ENCODE data around the gene SGCA.

The SGCA gene

GRCh38 chr17:50127697-50128361 is 38.0 kb upstream of the SGCA start:
- H3K9ac ChIP-seq = no peak overlapping the region

DNA sequence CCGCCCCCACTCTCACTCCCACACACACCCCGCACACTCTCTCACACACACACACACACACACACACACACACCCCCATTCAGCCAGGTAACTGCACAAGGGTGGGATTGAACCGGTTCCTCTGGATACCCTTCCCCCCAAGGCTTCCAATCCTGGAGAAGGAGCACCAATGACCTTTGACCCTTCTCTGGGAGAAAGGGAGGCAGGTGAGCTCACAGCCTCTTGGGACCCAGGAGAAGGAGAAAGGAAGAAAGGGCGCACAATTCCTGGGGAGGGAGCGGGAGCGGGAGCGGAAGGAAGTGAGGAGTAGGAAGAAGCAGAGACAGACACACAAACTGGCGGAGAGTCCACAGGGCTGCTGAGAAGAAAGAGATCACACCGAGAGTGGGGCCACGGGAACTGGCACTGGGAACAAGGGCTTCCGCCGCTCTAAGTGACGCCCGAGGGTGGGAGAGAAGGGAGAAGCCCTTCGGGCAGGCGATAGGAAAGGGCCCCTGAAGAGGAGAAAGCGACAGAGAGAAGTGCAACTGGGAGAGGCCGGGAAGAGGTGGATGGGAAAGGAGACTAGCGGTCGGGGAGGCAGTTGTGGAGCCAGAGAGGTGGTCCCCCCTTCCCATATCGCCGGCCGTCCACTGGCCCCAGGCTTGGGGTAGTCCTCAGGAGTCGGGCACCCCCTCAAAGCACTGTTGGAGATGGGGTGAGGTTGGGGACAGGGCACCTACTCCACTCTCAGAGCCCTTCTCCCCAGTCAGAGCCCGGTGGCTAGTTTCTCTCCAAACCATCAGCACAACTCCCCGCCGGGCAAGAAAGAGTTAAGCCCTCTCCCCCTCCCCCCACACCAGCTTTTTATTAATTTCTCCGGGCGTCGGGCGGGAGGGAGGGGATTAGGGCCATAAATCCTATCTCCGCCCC is 37.1 kb upstream of the SGCA start:
- H3K27ac ChIP-seq = no peak overlapping the region
- TF ChIP-seq, protein P1, sequence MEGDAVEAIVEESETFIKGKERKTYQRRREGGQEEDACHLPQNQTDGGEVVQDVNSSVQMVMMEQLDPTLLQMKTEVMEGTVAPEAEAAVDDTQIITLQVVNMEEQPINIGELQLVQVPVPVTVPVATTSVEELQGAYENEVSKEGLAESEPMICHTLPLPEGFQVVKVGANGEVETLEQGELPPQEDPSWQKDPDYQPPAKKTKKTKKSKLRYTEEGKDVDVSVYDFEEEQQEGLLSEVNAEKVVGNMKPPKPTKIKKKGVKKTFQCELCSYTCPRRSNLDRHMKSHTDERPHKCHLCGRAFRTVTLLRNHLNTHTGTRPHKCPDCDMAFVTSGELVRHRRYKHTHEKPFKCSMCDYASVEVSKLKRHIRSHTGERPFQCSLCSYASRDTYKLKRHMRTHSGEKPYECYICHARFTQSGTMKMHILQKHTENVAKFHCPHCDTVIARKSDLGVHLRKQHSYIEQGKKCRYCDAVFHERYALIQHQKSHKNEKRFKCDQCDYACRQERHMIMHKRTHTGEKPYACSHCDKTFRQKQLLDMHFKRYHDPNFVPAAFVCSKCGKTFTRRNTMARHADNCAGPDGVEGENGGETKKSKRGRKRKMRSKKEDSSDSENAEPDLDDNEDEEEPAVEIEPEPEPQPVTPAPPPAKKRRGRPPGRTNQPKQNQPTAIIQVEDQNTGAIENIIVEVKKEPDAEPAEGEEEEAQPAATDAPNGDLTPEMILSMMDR (conservative IDR thresholded peaks at IDR 0.05; ENCODE audit: low read depth, low read length) = no peak
- no peaks in the 10 kb centered on the region for H4K20me1 ChIP-seq (ENCODE audit: insufficient read depth)
- H3K4me1 ChIP-seq (ENCODE audit: low read depth, poor library complexity, severe bottlenecking) = peaks cover 25% of the 10 kb centered on the region
- H3K9ac ChIP-seq = no peak overlapping the region
- H3K36me3 ChIP-seq (ENCODE audit: insufficient read depth) = no peaks in the 10 kb centered on the region
- H3K4me2 ChIP-seq = no peak overlapping the region; the same call in 1 of the 2 replicates
- no peak overlapping the region for H3K4me3 ChIP-seq (IDR thresholded peaks at IDR 0.05; ENCODE audit: insufficient read depth, low read depth, low read length)
- no peaks in the 10 kb centered on the region for H3K79me2 ChIP-seq (ENCODE audit: insufficient read depth, low read depth)
- H2AFZ ChIP-seq (ENCODE audit: low read depth) = no peak overlapping the region
- H3K27me3 ChIP-seq (ENCODE audit: insufficient read depth, low read depth) = peaks cover 44% of the 10 kb centered on the region

More at GRCh38 chr17:50127697-50128361, 38.0 kb upstream of the SGCA start:
- peaks cover 53% of the 10 kb centered on the region for H3K27me3 ChIP-seq (ENCODE audit: insufficient read depth, low read depth)
- H3K4me2 ChIP-seq = peak overlapping the region; percentile 16; the same call in 1 of the 2 replicates
- H3K27ac ChIP-seq = no peak overlapping the region
- H2AFZ ChIP-seq (ENCODE audit: low read depth) = no peak overlapping the region
- H3K79me2 ChIP-seq (ENCODE audit: insufficient read depth, low read depth) = no peaks in the 10 kb centered on the region
- peaks cover 25% of the 10 kb centered on the region for H3K4me1 ChIP-seq (ENCODE audit: low read depth, poor library complexity, severe bottlenecking)
- H3K4me3 ChIP-seq (IDR thresholded peaks at IDR 0.05; ENCODE audit: insufficient read depth, low read depth, low read length) = no peak overlapping the region
- H3K36me3 ChIP-seq (ENCODE audit: insufficient read depth) = no peaks in the 10 kb centered on the region
- no peaks in the 10 kb centered on the region for H4K20me1 ChIP-seq (ENCODE audit: insufficient read depth)
- TF ChIP-seq, protein P1 (conservative IDR thresholded peaks at IDR 0.05; ENCODE audit: low read depth, low read length) = no peak

DNA sequence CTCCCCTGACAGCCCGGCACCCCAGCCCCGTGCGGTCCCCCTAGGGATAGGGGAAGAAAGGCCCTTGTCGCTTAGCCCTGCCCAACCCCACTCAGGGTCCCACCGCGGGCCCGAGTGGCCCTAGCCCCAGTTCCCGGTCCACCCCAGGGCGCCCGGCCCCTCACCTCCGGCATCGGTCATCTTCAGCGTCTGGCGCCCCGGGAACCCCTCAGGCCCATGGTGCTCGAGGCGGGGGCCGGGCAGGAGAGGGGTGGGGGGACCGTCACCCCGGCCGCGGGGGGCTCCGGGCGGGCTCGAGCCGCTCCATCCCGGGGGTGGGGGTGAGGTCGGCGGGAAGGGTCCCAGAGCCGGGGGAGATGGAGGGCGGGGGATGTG is 36.5 kb upstream of the SGCA start:
- no peak overlapping the region for H3K9ac ChIP-seq
- peaks cover 39% of the 10 kb centered on the region for H3K27me3 ChIP-seq (ENCODE audit: insufficient read depth, low read depth)
- TF ChIP-seq, protein P1 (conservative IDR thresholded peaks at IDR 0.05; ENCODE audit: low read depth, low read length) = no peak

GRCh38 chr17:50129728-50130558 is 35.9 kb upstream of the SGCA start, which contains the start of gene SAMD14:
Gene SAMD14 (minus strand): TSS chr17:50130160. CDS start chr17:50124959, 5,201 bp downstream.
- Histone ChIP-seq H3K4me3 (IDR thresholded peaks at IDR 0.05; ENCODE audit: insufficient read depth, low read depth, low read length) (no peak within 1 kb of the TSS), H3K79me2 (ENCODE audit: insufficient read depth, low read depth) (no peaks in the 10 kb centered on the region), H3K36me3 (ENCODE audit: insufficient read depth) (no peaks in the 10 kb centered on the region), H3K4me2 (peak within 1 kb of the TSS; percentile 84), H3K4me1 (ENCODE audit: low read depth, poor library complexity, severe bottlenecking) (peaks cover 25% of the 10 kb centered on the region), H4K20me1 (ENCODE audit: insufficient read depth) (no peaks in the 10 kb centered on the region), H3K27ac (no peak within 1 kb of the TSS), H3K27me3 (ENCODE audit: insufficient read depth, low read depth) (peaks cover 39% of the 10 kb centered on the region), H2AFZ (ENCODE audit: low read depth) (peak within 1 kb of the TSS; percentile 61), H3K9ac (no peak within 1 kb of the TSS)
- TF ChIP-seq, protein P1 (conservative IDR thresholded peaks at IDR 0.05; ENCODE audit: low read depth, low read length) = no peak

More for the DNA sequence above, 36.5 kb upstream of the SGCA start:
- peaks cover 25% of the 10 kb centered on the region for H3K4me1 ChIP-seq (ENCODE audit: low read depth, poor library complexity, severe bottlenecking)
- H3K4me2 ChIP-seq = peak overlapping the region; percentile 21; the same call in 1 of the 2 replicates
- peak overlapping the region; percentile 47; the same call in 1 of the 2 replicates for H2AFZ ChIP-seq (ENCODE audit: low read depth)
- H3K79me2 ChIP-seq (ENCODE audit: insufficient read depth, low read depth) = no peaks in the 10 kb centered on the region
- H3K27ac ChIP-seq = no peak overlapping the region
- no peak overlapping the region for H3K4me3 ChIP-seq (IDR thresholded peaks at IDR 0.05; ENCODE audit: insufficient read depth, low read depth, low read length)
- H4K20me1 ChIP-seq (ENCODE audit: insufficient read depth) = no peaks in the 10 kb centered on the region
- no peaks in the 10 kb centered on the region for H3K36me3 ChIP-seq (ENCODE audit: insufficient read depth)

All from KMS-11 (cell line).